Suppressor macrophage treated with lipopolysaccharide for 4 hours (primary cell): Measurements from ENCODE around the gene F9.
"Not testable (repeated sequence)": the region's sequence is repeated elsewhere in the genome, so short reads cannot be mapped to it uniquely, and the experiment has no call there.

ENCODE experiments used
- DNase-seq: peaks from one replicate; pipeline ENCODE4 v3.0.0-alpha.2; 2020

F9 gene

GRCh38 chrX:139530550-139530949, at the start of gene F9:
F9 (plus strand) TSS chrX:139530739; CDS start chrX:139530765, 26 bp downstream.
- no peak for DNase-seq

- no peak for DNase-seq
These were observed 46.8 kb upstream of the F9 start for GRCh38 chrX:139483699-139484098.

- DNase-seq: no peak
These were observed 45.9 kb upstream of the F9 start for GRCh38 chrX:139484591-139484990.

- DNase-seq: no peak
These were observed 35.2 kb upstream of the F9 start for GRCh38 chrX:139495324-139495723.

GRCh38 chrX:139506333-139506732, 24.2 kb upstream of the F9 start:
- DNase-seq: peak; percentile 0

- DNase-seq: no peak
These were observed 22.4 kb upstream of the F9 start for GRCh38 chrX:139508099-139508498.

- no peak for DNase-seq
These were observed 12.1 kb upstream of the F9 start for GRCh38 chrX:139518475-139518874.

- not testable (repeated sequence) for DNase-seq
These were observed 1.7 kb upstream of the F9 start for GRCh38 chrX:139528829-139529228.

GRCh38 chrX:139532834-139533233, 2.3 kb downstream of the F9 start:
- DNase-seq: no peak

- no peak for DNase-seq
These were observed 2.9 kb downstream of the F9 start for GRCh38 chrX:139533444-139533843.

GRCh38 chrX:139538907-139539790, 8.6 kb downstream of the F9 start:
- no peak for DNase-seq

- DNase-seq: no peak
These were observed 12.1 kb downstream of the F9 start for GRCh38 chrX:139542652-139543051.

- DNase-seq: no peak
These were observed 13.4 kb downstream of the F9 start for GRCh38 chrX:139543920-139544319.

GRCh38 chrX:139544591-139544990, 14.1 kb downstream of the F9 start:
- DNase-seq: no peak

- peak; percentile 44 for DNase-seq
These were observed 23.8 kb downstream of the F9 start for GRCh38 chrX:139554376-139554775.

GRCh38 chrX:139554991-139555675, 24.6 kb downstream of the F9 start:
- peak; percentile 1 for DNase-seq

GRCh38 chrX:139559383-139560042, 29.0 kb downstream of the F9 start:
- peak; percentile 67 for DNase-seq

GRCh38 chrX:139560221-139560620, 29.7 kb downstream of the F9 start:
- no peak for DNase-seq

- DNase-seq: no peak
These were observed 32.7 kb downstream of the F9 start for GRCh38 chrX:139563251-139563650.

GRCh38 chrX:139566981-139567380, 36.4 kb downstream of the F9 start:
- DNase-seq: no peak

- DNase-seq: no peak
These were observed 50.5 kb downstream of the F9 start for GRCh38 chrX:139581068-139581467.

- DNase-seq: no peak
These were observed 55.1 kb downstream of the F9 start for GRCh38 chrX:139585613-139586012.

- DNase-seq: no peak
These were observed 65.5 kb downstream of the F9 start for GRCh38 chrX:139596068-139596467.

- no peak for DNase-seq
These were observed 69.6 kb downstream of the F9 start for GRCh38 chrX:139600105-139600504.
